Sigmoid colon (tissue), 7 donors: ENCODE data around the gene POLR3H. TPM values are rescaled to one million over a fixed set of nuclear protein-coding genes. Genes with fewer than 3 reads are reported as not detected.
"Not testable (repeated sequence)": the region's sequence is repeated elsewhere in the genome, so short reads cannot be mapped to it uniquely, and the experiment has no call there.

Source experiments
- DNase-seq: peaks from one replicate; pipeline ENCODE4 v3.0.0-alpha.2; 2019
- H3K27ac ChIP-seq, 4 donors: fragments of 200-600 bp; sonication (generic); one replicate each; pipeline ENCODE4 v1.5.1; 2016 to 2019; ENCODE audit warnings: mild to moderate bottlenecking in 1 of 4
- H3K27me3 ChIP-seq, 3 donors: fragments of 200-600 bp; sonication (generic); one replicate each; pipeline ENCODE4 v1.5.1; 2019; ENCODE audit warnings: mild to moderate bottlenecking in 1 of 3
- H3K36me3 ChIP-seq, 4 donors: fragments of 200-600 bp; sonication (generic); one replicate each; pipeline ENCODE4 v1.5.1; 2016 to 2019
- H3K4me1 ChIP-seq, 4 donors: fragments of 200-600 bp; sonication (generic); one replicate each; pipeline ENCODE4 v1.5.1; 2017 to 2019
- H3K4me3 ChIP-seq, 4 donors: fragments of 200-600 bp; sonication (generic); one replicate each; pipeline ENCODE4 v1.5.1; 2017 to 2019; ENCODE audit warnings: mild to moderate bottlenecking in 2 of 4, moderate library complexity in 1 of 4
- H3K9me3 ChIP-seq, 4 donors: fragments of 200-600 bp in 3 of 4; sonication (generic) in 3 of 4; one replicate each; pipeline versions ENCODE4 v1.5.1 to v1.6.1; 2013 to 2019
- EP300 ChIP-seq, 4 donors: sonication (generic); formaldehyde crosslinking; IDR thresholded peaks; one replicate each; pipeline ENCODE4 v1.6.1; 2017; ENCODE audit warnings: antibody characterized with exemption in 4 of 4
- POLR2A ChIP-seq, 2 donors: fragments of 450-650 bp; IDR thresholded peaks; one replicate each; pipeline ENCODE4 v1.6.1; 2016; ENCODE audit warnings: antibody characterized with exemption in 2 of 2, mild to moderate bottlenecking in 2 of 2, moderate library complexity in 2 of 2
- POLR2AphosphoS5 ChIP-seq, 4 donors: sonication (generic); formaldehyde crosslinking; IDR thresholded peaks; one replicate each; pipeline ENCODE4 v1.6.1; 2017; ENCODE audit warnings: antibody characterized with exemption in 4 of 4
- WGBS, 2 donors: extraction: QIAGEN DNeasy Blood & Tissue Kit; methylation state at CpG; one replicate each; pipeline ENCODE4 v1.1.7; 2013; 5-methylcytosine and 5-hydroxymethylcytosine counted together
- intact Hi-C: fragments of 100-400 bp; cut with DNase I; formaldehyde crosslinking; loops from one replicate; pipeline ENCODE4 v1.15.1; 2023
- polyA plus RNA-seq, 3 donors: library from polyadenylated mRNA; stranded (reverse); fragments of 200-250 nt; gene quantifications; one replicate each; pipeline ENCODE4 v1.2.3, GENCODE V29; 2013
- total RNA-seq, 4 donors: library from RNA; depleted of rRNA; stranded (reverse); fragments of >200 nt; gene quantifications; one replicate each; pipeline ENCODE4 v1.1.0, GENCODE V29; 2016
- TF ChIP-seq, protein P1 (sequence below), 4 experiments: fragments of 450-650 bp in 3 of 4; fragments of 200-600 bp in 1 of 4; IDR thresholded peaks; one replicate each; pipeline ENCODE4 v1.5.1; 2016 to 2019; ENCODE audit warnings: antibody characterized with exemption in 4 of 4, mild to moderate bottlenecking in 3 of 4, moderate library complexity in 2 of 4
- donor health status: healthy with polysubstance abuse.
- donor health status: Bipolar disorder and iron deficiency.
- donor health status: healthy.

Gene POLR3H, protein sequence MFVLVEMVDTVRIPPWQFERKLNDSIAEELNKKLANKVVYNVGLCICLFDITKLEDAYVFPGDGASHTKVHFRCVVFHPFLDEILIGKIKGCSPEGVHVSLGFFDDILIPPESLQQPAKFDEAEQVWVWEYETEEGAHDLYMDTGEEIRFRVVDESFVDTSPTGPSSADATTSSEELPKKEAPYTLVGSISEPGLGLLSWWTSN
- total RNA-seq (10 to 100 TPM; 10.3 to 14.4 (median 12.2) TPM), polyA plus RNA-seq (10 to 100 TPM in 1 of 3 donors, 1 to 10 TPM in 2; 4.6 to 19.7 (median 7.2) TPM)

DNA sequence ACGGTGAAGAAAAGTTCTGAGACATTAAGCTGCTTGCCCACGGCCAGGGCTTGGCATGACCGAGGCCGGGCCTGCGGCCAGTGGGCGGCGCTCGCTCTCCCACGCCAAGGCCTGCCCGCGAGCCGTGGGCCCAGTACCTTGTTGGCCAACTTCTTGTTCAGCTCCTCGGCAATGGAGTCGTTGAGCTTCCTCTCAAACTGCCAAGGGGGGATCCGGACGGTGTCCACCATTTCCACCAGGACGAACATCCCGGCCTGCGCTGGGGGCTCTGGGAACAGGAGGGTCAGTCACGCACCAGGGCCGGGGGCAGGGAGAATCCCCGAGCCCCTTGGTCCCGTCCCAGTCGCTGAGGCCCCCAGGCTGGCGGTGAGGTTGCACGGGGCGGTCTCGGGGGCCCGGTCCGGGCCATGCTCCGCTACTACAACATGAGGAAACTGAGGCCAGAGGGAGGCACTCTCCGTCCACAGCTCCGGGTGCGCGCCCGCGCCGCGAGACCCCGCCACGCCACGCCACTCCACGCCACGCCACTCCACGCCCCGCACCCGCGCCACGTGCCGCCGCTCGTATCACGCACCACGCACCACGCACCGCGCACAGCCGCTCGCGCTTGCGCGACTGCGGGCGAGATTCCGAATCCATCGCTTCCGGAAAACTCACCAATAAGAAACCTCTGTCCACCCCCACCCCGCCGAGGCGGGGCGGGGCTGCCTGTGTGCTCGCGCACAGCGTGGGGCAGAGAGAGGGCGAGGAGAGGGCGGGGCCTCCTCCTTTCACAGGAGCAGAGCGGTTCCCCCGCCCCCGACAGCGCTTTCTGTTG is at the start of gene POLR3H:
POLR3H (minus strand) TSS at position 617 of the 817 bp plus-strand sequence; CDS start at position 248, 369 bp downstream.
- intact Hi-C loops, result loop anchor here (1.0 to 2.0 kb wide), 3 partner anchors 45 to 77 kb away; partner anchors contain the start of genes DESI1, PMM1 and XRCC6
- peaks cover 0 to 30% (median 28%) of the 10 kb centered on the region in 4 donors for H3K4me1 ChIP-seq

DNA sequence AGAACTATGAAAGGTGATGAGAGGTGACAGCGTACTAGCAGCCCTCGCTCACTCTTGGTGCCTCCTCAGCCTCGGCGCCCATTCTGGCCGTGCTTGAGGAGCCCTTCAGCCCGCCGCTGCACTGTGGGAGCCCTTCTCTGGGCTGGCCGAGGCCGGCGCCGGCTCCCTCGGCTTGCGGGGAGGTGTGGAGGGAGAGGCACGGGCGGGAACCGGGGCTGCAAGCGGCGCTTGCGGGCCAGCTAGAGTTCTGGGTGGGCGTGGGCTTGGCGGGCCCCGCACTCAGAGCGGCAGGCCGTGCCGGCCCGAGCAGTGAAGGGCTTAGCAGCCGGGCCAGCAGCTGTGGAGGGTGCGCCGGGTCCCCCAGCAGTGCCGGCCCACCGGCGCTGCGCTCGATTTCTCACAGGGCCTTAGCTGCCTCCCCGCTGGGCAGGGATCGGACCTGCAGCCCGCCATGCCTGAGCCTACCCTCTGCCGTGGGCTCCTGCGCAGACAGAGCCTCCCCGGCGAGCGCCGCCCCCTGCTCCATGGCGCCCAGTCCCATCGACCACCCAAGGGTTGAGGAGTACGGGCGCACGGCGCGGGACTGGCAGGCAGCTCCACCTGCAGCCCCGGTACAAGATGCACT is 49.2 kb upstream of the POLR3H start:
- not testable (repeated sequence) for H3K36me3 ChIP-seq, H3K27ac ChIP-seq, DNase-seq, H3K27me3 ChIP-seq, H3K4me3 ChIP-seq, H3K9me3 ChIP-seq
- 96% methylated on average over 51 of the region's 51 CpGs for WGBS, 2 donors
- intact Hi-C loops, result loop anchor here (10.0 kb wide), 1 partner anchor 189 kb away; no protein-coding TSS in a partner anchor
- peaks cover 0 to 19% (median 10%) of the 10 kb centered on the region in 4 donors for H3K4me1 ChIP-seq

More for the DNA sequence above, at the start of gene POLR3H:
- H3K36me3 ChIP-seq, result peaks cover 0 to 12% (median 0%) of the 10 kb centered on the region in 4 donors
- H3K9me3 ChIP-seq, result no peaks in the 10 kb centered on the region
- peak within 1 kb of the TSS; percentile 93 to 96 (median 94) for H3K27ac ChIP-seq
- peak; percentile 99 for DNase-seq
- 1% methylated on average over 80 of the region's 80 CpGs for WGBS, 2 donors
- H3K4me3 ChIP-seq, result peak within 1 kb of the TSS; percentile 68 to 93 (median 78)
- H3K27me3 ChIP-seq, result no peaks in the 10 kb centered on the region
- TF ChIP-seq EP300 (IDR thresholded peaks at IDR 0.05) (peak in 1 of 4 donors; percentile 30), POLR2AphosphoS5 (IDR thresholded peaks at IDR 0.05) (peak in 3 of 4 donors; percentile 51 to 67 (median 55)), POLR2A (IDR thresholded peaks at IDR 0.05) (no peak)
- TF ChIP-seq, protein P1, sequence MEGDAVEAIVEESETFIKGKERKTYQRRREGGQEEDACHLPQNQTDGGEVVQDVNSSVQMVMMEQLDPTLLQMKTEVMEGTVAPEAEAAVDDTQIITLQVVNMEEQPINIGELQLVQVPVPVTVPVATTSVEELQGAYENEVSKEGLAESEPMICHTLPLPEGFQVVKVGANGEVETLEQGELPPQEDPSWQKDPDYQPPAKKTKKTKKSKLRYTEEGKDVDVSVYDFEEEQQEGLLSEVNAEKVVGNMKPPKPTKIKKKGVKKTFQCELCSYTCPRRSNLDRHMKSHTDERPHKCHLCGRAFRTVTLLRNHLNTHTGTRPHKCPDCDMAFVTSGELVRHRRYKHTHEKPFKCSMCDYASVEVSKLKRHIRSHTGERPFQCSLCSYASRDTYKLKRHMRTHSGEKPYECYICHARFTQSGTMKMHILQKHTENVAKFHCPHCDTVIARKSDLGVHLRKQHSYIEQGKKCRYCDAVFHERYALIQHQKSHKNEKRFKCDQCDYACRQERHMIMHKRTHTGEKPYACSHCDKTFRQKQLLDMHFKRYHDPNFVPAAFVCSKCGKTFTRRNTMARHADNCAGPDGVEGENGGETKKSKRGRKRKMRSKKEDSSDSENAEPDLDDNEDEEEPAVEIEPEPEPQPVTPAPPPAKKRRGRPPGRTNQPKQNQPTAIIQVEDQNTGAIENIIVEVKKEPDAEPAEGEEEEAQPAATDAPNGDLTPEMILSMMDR (IDR thresholded peaks at IDR 0.05), result peak; percentile 9 to 62 (median 50)

DNA sequence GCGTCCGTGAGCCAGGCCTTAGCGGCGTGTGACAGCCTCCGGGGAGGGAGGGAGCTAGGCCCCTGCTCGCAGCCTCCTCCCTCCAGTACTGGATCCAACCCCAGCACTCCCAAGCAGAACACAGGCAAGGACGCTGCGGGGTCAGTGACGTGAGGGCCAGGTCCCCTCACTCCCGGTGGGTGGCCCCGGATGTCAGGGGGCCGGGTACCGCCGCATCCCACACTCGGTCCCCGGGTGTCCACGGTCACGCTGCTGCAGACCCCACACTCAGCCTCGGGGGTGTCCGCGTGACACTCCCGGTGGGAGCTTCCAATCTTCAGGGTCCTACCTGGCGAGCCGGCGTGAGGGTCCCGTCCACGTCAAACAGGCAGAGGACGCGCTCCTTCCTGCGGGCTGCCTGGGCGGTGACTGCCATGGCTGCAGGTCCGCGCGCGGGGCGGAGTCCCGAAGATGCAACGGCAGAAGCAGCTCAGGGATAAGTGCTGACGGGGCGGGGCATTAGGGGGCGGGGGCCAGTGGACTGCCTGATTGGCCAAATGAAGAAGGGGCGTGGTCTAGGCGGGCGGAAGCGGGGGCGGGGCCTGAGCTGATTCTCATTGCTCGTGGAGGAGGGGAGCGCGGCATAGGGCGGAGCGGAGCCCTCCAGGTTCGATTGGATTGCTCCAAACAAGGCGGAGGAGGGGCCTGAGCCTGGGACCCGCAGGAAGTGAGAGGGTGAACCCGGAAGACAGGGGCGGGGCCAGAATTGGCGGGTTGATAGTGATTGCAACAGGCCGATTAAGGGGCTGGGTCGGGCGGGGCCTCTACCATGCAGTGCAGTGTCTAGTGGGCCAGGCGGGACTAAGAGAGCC is 45.3 kb upstream of the POLR3H start, which contains the start of gene PMM1:
PMM1 (minus strand) TSS at position 450 of the 851 bp plus-strand sequence; CDS start at position 415, 35 bp downstream.
- H3K27me3 ChIP-seq, result no peaks in the 10 kb centered on the region
- no peaks in the 10 kb centered on the region for H3K9me3 ChIP-seq
- 0 to 1% methylated on average over 61 of the region's 61 CpGs for WGBS, 2 donors
- peak within 1 kb of the TSS; percentile 77 to 96 (median 84) for H3K4me3 ChIP-seq
- intact Hi-C loops, result loop anchor here (2.0 to 10.0 kb wide), 2 partner anchors 45 to 185 kb away; partner anchors contain the start of gene POLR3H
- H3K36me3 ChIP-seq, result peaks cover 0 to 5% (median 0%) of the 10 kb centered on the region in 4 donors
- peaks cover 0 to 24% (median 17%) of the 10 kb centered on the region in 4 donors for H3K4me1 ChIP-seq
- H3K27ac ChIP-seq, result peak within 1 kb of the TSS; percentile 83 to 88 (median 86)
- peak; percentile 100 for DNase-seq
- TF ChIP-seq POLR2A (IDR thresholded peaks at IDR 0.05) (peak; percentile 95 to 97), POLR2AphosphoS5 (IDR thresholded peaks at IDR 0.05) (peak; percentile 98 to 99 (median 99)), EP300 (IDR thresholded peaks at IDR 0.05) (no peak)

DNA sequence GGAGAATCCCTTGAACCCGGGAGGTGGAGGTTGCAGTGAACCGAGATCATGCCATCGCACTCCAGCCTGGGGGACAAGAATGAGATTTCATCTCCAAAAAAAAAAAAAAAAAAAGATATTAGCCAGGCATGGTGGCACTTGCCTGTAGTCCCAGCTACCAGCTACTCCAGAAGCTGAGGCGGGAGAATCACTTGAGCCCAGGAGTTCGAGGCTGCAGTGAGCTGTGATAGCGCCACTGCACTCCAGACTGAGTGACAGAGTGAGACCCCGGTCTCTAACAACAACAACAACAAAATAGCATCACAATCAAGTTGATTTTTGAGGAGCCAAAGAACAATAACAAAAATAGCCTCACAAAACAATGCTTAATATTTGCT is 43.1 kb upstream of the POLR3H start:
- no peaks in the 10 kb centered on the region for H3K9me3 ChIP-seq
- no peak for DNase-seq
- TF ChIP-seq POLR2AphosphoS5 (IDR thresholded peaks at IDR 0.05), result no peak
- no peak for TF ChIP-seq EP300 (IDR thresholded peaks at IDR 0.05)
- no peak for TF ChIP-seq POLR2A (IDR thresholded peaks at IDR 0.05)
- TF ChIP-seq, protein P1 (IDR thresholded peaks at IDR 0.05), result no peak
- no peaks in the 10 kb centered on the region for H3K27me3 ChIP-seq
- no peak overlapping the region for H3K4me3 ChIP-seq
- intact Hi-C loops, result no loop called here
- H3K4me1 ChIP-seq, result peaks cover 0 to 24% (median 17%) of the 10 kb centered on the region in 4 donors
- 46 to 79% methylated on average over 7 of the region's 7 CpGs for WGBS, 2 donors
- peaks cover 0 to 28% (median 9%) of the 10 kb centered on the region in 4 donors for H3K36me3 ChIP-seq
- H3K27ac ChIP-seq, result no peak overlapping the region

DNA sequence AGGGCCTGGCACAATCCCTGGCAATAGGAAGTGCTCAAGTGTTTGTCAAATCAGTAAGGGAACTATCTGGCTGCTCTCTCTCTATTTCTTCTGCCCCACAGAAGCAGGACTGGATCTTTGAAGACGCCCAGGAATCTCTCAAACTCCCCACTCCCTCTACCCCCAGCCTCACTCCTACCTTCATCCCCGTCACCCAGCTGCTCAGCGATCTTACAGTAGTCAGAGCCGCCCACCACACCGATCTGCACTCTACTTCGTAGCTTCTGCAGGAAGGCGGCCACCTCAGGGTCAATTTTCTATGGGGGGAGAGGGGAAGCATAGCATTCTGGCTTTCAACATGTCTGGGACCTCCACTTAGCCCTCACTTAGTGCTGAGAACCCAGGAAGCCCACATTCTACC is 41.6 kb upstream of the POLR3H start:
- no peak for DNase-seq
- Histone ChIP-seq H3K4me1 (peaks cover 0 to 24% (median 17%) of the 10 kb centered on the region in 4 donors), H3K36me3 (peaks cover 0 to 41% (median 12%) of the 10 kb centered on the region in 4 donors), H3K27ac (no peak overlapping the region), H3K4me3 (no peak overlapping the region), H3K9me3 (no peaks in the 10 kb centered on the region), H3K27me3 (no peaks in the 10 kb centered on the region)
- 95% methylated on average over 7 of the region's 7 CpGs for WGBS, 2 donors
- intact Hi-C loops, result no loop called here
- TF ChIP-seq, protein P1 (IDR thresholded peaks at IDR 0.05), result no peak
- TF ChIP-seq POLR2A (IDR thresholded peaks at IDR 0.05) (no peak), EP300 (IDR thresholded peaks at IDR 0.05) (no peak)
